ENCODE results near the gene DLG2.

DLG2 gene

DNA sequence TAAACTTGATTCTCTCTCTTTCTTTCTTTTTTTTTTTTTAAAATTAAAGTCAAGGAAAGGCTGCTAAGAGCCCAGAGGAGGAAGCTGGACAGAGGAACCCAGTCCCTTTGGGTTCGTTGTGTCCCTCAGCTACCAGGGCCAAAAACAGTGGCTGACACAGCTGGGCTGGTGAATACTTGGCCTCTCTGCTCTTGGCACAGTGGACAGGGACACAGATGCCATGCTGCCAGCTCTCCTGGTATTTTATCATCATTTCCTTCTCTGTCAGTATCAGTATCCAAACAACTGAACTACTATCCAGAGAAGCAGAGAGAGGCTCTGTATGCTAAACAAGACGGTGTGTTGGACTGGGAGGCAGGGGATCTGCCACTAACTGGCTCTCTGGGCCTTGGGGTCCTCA lies 2217.3 kb downstream of the DLG2 start:
- TF ChIP-seq, protein P1, sequence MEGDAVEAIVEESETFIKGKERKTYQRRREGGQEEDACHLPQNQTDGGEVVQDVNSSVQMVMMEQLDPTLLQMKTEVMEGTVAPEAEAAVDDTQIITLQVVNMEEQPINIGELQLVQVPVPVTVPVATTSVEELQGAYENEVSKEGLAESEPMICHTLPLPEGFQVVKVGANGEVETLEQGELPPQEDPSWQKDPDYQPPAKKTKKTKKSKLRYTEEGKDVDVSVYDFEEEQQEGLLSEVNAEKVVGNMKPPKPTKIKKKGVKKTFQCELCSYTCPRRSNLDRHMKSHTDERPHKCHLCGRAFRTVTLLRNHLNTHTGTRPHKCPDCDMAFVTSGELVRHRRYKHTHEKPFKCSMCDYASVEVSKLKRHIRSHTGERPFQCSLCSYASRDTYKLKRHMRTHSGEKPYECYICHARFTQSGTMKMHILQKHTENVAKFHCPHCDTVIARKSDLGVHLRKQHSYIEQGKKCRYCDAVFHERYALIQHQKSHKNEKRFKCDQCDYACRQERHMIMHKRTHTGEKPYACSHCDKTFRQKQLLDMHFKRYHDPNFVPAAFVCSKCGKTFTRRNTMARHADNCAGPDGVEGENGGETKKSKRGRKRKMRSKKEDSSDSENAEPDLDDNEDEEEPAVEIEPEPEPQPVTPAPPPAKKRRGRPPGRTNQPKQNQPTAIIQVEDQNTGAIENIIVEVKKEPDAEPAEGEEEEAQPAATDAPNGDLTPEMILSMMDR (IDR thresholded peaks at IDR 0.05; ENCODE audit: unreplicated experiment in 3 of 3): no peak
- H3K4me1 Mint-ChIP-seq: no peaks in the 10 kb centered on the region

DNA sequence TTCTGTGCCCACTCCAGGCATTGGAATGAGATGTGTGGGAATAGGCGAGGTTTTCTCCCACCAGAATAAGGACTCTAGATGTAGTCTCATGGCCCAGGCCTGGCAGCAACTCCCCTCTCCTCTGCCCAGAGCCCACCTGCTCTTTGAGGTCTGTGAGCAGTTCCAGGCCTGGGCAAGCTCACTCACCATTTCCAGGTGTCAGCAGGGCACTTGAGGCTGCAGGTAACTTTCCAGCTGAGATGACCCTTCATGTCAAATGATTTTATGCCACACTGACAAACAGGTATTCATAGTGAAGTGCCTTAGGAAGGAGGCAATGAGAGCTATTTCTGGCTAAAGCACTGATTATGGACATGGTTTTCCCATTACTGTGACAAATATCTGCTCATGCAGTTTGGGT lies 2217.7 kb downstream of the DLG2 start:
- Mint-ChIP-seq H3K9me3 (peaks cover 13% of the 10 kb centered on the region), H3K27me3 (ENCODE audit: low read depth) (no peaks in the 10 kb centered on the region), H3K4me3 (no peak overlapping the region), H3K4me1 (no peaks in the 10 kb centered on the region), H3K36me3 (ENCODE audit: low read depth) (no peaks in the 10 kb centered on the region), H3K27ac (no peak overlapping the region)
- TF ChIP-seq, protein P1 (IDR thresholded peaks at IDR 0.05; ENCODE audit: unreplicated experiment in 3 of 3): no peak

More for the DNA sequence above, 2217.3 kb downstream of the DLG2 start:
- H3K27ac Mint-ChIP-seq: no peak overlapping the region
- H3K36me3 Mint-ChIP-seq (ENCODE audit: low read depth): no peaks in the 10 kb centered on the region
- H3K9me3 Mint-ChIP-seq: peaks cover 16% of the 10 kb centered on the region
- no peak overlapping the region for H3K4me3 Mint-ChIP-seq
- no peaks in the 10 kb centered on the region for H3K27me3 Mint-ChIP-seq (ENCODE audit: low read depth)

DNA sequence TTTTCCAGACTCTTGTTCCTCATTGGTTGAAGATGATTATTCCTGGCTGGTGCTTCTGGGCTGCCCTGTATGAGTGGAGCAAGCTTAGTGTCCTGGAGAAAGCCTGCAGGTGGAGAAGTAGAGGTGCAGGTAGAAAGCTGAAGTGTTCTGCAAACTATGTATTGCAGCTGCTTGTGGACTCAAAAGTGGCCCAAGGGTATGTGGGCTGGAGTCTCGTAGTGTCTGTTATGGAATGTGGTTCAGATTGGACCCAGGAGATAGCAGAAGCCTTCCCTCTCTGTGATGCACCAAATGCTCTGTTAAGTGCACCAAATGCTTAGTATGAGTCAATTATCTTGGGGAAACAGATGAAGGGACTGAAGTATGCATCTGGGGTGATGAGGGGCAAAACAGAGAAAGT lies 2218.2 kb downstream of the DLG2 start:
- Mint-ChIP-seq H3K9me3 (peaks cover 12% of the 10 kb centered on the region), H3K4me3 (no peak overlapping the region), H3K36me3 (ENCODE audit: low read depth) (no peaks in the 10 kb centered on the region)

More for the DNA sequence above, 2218.2 kb downstream of the DLG2 start:
- TF ChIP-seq, protein P1 (IDR thresholded peaks at IDR 0.05; ENCODE audit: unreplicated experiment in 3 of 3): no peak
- Mint-ChIP-seq H3K27ac (no peak overlapping the region), H3K4me1 (peaks cover 3% of the 10 kb centered on the region), H3K27me3 (ENCODE audit: low read depth) (no peaks in the 10 kb centered on the region)

Data from nephron (organoid).